ENCODE data around the gene GABRE. TPM values are rescaled to one million over a fixed set of nuclear protein-coding genes. Genes with fewer than 3 reads are reported as not detected.
"Not testable (repeated sequence)": the region's sequence is repeated elsewhere in the genome, so short reads cannot be mapped to it uniquely, and the experiment has no call there.

Gene GABRE
- total RNA-seq, 1 donor from 2014 or later = 45.3 TPM

DNA sequence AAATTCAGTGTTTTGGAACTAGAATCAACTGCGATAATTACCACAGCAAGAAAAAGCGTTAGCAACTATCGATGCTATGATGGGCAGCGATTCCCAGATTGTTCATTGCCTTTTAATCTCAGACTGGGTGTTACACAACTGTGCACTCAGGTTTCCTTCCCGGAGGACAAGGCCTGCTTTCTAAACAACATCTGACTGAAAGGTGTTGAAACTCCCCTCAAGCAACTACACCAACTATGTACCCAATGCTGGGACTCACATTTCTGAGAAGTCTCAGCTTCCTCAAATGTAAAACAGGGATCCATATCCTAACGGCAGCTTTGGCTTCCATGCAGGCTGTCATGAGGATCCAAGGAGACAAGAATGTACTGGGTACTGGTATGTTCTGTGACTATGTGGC, 8.2 kb downstream of the GABRE start:
- no peak for DNase-seq

DNA sequence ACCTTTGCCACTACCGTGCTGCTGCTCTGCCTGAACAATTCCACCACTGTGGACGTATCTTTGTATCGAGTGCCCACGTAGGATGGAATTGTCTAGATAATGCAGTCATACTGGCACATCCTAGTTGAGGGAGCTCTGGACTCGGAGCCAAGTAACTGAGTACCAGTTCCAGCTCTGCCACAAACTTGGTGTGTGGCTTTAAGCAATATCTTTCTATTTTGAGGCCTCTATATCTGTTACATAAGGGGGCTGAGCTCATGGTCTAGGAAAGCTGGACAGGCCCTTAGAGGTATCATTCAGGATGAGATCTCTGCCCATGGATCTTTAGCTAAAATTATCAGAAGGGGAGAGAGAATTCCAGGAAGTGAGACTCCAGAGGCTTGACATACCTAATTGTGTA, 12.4 kb downstream of the GABRE start:
- no peak for DNase-seq

DNA sequence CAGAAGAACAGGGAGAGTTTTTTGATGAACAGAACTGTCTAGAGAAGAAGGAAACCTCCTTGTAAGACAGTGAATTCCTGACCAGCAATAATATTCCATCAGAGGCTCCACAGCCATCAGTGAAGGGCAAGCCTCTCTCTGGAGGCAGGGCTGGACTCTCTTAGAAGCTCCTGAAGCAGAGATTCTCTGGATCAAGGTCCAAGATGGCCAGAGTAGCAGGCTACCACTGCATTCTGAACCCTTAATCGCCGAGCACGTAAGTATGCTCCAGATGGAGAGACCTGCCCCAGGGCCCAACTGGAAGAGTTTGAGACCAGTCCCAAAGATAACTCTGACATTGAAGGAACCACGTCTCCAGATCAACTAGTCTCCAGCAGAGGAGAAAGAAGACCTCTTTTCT, 16.4 kb downstream of the GABRE start:
- DNase-seq = no peak

DNA sequence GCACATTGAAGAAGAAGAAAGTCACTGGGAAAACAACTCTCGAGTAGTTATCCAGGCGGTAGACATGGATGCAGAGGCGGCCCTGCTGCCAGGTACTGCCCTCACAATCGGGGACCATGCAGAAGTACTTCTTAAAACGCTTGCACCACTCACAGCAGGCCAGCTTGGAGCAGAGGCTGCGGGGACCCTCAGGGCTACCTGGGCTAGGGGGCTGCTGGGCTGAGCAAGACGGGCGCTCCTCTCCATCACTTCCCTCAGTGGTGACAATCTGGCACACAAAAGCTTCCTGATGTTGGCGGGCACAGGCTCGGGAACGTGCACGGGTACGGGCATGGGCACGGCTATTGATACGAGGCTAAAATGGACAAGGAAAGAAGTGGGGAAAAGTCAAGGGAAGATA, 19.7 kb downstream of the GABRE start:
- no peak for DNase-seq

DNA sequence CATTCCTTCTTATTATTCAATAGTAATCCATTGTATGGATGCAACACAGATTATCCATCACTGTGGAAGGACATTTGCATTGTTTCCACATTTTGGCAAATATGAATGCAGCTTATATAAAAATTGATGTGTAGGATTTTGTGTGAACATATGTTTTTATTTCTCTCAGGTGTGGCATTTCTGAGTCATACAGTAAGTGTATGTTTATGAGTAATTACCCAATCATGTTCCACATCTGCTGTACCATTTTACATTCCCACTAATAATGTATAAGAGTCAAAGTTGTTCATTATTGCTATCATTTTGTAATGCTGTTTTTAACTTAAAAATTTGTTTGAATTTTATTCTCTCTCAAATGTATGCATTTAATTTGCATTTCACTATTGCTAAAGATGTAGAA, 36.3 kb downstream of the GABRE start:
- no peak for DNase-seq

DNA sequence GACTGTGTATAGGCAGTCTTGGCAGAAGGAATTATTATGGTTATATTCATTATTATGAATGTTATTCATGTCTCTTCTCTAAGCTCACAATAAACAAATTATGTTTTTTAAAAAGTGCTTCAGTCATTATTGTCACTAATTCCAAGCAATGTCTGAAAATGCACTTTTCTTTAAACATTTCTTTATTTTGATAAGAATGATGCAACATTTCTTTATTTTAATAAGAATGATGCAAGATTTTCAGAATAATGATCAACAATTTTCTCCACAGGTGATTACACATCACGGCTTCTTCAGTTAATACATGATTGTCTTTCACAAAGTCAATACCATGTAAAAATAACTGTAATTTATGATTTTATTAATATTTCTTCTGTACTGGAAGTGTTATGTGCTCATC, 39.1 kb downstream of the GABRE start:
- no peak for DNase-seq

DNA sequence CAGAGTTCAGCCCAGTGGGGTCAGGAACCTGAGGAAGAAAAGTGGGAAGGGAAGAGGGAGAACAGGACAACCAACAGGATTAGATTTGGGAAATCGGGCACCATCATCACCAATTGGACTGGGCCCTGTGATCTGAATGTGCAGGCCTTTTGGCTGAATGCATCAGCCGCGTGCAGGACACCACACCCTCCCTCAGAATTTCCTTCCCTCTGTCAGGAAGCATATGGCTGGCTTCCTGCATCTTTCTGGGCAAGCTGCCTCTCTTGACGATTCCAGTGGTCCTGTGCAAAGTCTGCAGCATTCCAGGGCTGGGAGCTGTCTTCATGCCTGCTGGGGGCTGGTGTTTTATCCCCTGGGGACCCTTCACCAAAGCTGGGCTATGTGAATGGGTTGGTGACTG, 45.4 kb downstream of the GABRE start:
- DNase-seq = no peak

DNA sequence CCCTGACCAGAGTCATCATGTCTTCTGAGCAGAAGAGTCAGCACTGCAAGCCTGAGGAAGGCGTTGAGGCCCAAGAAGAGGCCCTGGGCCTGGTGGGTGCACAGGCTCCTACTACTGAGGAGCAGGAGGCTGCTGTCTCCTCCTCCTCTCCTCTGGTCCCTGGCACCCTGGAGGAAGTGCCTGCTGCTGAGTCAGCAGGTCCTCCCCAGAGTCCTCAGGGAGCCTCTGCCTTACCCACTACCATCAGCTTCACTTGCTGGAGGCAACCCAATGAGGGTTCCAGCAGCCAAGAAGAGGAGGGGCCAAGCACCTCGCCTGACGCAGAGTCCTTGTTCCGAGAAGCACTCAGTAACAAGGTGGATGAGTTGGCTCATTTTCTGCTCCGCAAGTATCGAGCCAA, 50.8 kb downstream of the GABRE start:
- DNase-seq = no peak

DNA sequence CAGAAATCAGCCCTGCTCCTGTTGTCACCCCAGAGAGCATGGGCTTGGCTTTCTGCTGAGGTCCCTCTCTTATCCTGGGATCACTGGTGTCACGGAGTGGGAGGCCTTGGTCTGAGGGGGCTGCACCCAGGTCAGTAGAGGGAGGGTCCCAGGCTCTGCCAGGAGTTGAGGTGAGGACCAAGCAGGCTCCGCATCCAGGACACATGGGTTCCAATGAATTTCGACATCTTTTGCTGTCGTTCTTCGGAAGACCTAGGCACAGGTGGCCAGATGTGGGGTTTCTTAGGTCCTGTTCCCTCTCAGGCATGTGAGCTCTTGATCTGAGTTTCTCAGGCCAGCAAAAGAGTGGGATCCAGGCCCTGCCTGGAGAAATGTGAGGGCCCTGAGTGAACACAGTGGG, 51.8 kb downstream of the GABRE start:
- DNase-seq = no peak

DNA sequence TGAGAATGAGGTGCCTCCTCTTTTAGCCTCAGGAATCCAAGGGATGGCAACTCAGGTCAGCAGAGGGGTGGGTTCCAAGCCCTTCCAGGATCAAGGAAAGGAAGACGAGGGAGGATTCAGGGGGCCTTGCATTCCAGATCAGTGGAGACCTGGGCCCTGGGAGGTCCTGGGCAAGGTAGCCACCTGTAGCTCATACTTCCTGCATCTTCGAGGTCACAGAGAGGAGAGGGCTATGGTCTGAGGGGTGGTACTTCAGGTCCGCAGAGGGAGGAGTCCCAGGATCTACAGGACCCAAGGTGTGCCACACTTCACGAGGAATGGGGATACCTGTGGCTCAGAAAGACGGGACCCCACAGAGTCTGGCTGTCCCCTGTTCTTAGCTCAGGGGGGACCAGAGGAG, 52.6 kb downstream of the GABRE start:
- no peak for DNase-seq

DNA sequence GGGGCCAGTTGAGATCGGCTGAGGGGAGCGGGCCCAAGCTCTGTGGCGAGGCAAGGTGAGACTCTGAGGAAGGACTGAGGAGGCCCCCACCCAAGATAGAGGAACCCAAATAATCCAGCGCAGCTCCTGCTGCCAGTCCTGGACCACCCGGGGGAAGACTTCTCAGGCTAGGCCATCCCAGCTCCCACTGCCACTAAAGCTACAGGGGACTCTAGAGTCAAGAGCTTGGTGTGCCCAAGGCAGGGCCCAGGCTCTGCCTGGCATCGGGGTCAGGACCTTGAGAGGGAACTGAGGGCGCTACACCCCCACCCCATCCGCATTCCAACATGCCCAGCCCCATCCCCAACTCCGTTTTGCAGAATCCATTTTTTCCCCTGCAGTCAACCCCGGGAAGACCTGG, 53.2 kb downstream of the GABRE start:
- DNase-seq = no peak

DNA sequence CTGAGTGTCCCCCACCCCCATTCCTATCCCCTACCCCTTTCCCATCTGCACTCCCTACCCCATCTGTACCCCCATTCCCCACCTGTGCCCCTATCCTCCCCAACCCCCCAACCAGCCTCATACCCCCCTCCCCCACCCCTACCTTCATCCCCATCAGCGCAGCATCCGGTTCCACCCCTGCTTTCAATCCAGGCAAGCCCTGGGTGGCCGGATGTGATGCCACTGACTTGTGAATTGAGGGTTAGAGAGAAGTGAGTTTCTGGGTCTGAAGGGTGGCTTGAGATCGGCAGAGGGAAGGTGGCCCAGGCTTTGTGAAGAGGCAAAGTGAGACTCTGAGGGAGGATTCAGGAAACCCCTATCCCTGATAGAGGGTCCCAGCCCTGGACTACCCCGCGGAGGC, 53.9 kb downstream of the GABRE start:
- DNase-seq = no peak

DNA sequence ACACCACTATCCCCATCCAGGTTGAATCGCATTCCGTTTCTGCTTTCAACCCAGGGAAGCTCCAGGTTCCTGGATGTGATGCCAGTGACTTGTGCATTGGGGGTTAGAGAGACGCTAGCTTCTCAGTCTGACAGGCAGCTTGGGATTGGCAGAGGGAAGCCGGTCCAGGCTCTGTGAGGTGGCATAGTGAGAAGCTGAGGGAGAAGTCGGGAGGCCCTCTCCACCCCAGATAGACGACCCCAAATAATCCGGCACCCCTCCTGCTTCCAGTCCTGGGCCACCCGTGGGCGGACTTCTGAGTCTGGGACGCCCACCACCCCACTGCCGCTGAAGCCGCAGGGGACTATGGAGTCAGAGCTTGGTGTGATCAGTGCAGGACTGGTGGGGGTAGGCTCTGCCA, 54.4 kb downstream of the GABRE start:
- no peak for DNase-seq

DNA sequence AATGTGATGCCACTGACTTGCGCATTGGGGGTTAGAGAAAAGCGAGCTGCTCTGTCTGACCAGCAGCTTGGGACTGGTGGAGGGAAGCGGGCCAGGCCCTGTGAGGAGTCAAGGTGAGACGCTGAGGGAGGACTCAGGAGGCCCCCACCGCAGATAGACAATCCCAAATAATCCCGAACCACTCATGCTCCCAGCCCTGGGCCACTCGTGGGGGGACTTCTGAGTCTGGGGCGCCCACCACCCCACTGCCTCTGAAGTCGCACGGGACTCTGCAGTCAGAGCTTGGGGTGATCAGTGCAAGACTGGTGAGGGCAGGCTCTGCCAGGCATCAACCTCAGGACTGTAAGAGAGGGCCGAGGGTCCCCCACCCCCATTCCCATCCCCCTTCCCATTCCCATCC, 54.9 kb downstream of the GABRE start:
- DNase-seq = no peak

DNA sequence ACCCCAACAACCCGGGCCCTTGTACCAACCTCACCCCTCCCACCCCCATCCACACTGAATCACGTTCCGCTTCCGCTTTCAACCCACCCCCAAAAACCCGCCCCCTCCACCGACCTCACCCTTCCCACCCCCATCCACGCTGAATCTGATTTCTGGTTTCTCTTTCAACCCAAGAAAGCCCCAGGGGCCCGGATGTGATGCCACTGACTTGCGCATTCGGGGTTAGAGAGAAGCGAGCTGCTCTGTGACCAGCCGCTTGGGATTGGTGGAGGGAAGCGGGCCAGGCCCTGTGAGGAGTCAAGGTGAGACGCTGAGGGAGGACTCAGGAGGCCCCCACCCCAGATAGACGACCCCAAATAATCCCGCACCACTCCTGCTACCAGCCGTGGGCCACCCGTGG, 55.7 kb downstream of the GABRE start:
- DNase-seq = not testable (repeated sequence)

DNA sequence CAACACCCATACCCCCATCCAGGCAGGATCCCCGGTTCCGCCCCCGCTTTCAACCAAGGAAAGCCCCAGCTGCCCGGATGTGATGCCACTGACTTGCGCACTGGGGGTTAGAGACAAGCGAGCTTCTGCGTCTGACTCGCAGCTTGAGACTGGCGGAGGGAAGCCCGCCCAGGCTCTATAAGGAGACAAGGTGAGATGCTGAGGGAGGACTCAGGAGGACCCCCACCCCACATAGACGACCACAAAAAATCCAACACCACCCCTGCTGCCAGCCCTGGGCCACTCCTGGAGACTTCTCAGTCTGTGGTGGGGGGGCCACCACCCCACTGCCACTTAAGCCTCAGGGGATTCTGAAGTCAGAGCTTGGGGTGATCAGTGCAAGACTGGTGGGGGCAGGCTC, 61.7 kb downstream of the GABRE start, which contains the start of gene MAGEA4:
Gene MAGEA4, plus strand, starts transcription at position 110 of the 400 bp plus-strand sequence. CDS start 10,776 bp downstream, outside the sequence.
- DNase-seq = no peak

DNA sequence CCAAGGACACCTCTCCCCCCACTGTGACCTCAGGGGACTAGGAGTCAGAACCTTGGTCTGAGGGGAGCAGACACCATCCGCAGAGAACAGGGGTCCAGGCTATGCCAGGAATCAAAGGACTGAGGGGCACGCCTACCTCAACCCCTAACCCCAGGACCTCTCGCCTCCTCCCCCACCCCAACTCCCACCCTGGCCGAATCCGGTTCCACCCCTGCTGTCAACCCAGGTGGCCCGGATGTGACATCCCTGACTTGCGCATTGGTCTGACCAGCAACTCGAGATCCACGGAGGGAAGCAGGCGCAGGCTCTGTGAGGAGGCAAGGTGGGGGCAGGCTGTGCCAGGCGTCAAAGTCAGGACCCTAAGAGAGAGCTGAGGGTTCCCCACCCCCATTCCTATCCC, 62.3 kb downstream of the GABRE start:
- DNase-seq = no peak

DNA sequence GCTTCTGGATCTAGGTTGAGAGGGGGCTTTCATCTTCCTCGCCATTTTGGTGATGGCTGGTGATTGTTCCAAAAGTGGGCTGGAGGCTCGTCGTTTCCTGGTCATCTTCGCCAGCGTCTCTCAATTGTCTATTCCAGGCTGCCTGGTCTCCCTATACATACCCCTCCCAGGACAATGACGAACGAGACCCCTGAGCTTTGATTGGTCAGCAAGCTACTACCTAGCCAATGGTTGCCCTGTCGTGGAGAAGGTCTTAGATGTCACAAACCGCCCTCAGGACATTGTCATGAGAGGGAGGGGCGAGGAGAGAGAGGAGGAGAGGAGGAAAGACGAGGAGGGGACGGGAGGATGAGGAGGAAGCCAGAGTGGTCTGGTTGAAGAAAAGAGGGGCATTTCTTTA, 69.5 kb downstream of the GABRE start:
- no peak for DNase-seq

Other genes starting within 250 kb of the GABRE start
- not detected for gene CNGA2, start 239.9 kb downstream of the GABRE start, total RNA-seq
- gene MAGEA4, start 61.8 kb downstream of the GABRE start, total RNA-seq = not detected
- not detected for gene MAGEA10, start 163.9 kb upstream of the GABRE start, total RNA-seq

Measured in tongue (tissue), 2 donors.